Measurements from ENCODE around the gene PLXNA4. TPM values are rescaled to one million over a fixed set of nuclear protein-coding genes. Genes with fewer than 3 reads are reported as not detected.
A peak's percentile ranks its signal among the peaks of the same experiment; 100 is the strongest.

Gene PLXNA4, protein sequence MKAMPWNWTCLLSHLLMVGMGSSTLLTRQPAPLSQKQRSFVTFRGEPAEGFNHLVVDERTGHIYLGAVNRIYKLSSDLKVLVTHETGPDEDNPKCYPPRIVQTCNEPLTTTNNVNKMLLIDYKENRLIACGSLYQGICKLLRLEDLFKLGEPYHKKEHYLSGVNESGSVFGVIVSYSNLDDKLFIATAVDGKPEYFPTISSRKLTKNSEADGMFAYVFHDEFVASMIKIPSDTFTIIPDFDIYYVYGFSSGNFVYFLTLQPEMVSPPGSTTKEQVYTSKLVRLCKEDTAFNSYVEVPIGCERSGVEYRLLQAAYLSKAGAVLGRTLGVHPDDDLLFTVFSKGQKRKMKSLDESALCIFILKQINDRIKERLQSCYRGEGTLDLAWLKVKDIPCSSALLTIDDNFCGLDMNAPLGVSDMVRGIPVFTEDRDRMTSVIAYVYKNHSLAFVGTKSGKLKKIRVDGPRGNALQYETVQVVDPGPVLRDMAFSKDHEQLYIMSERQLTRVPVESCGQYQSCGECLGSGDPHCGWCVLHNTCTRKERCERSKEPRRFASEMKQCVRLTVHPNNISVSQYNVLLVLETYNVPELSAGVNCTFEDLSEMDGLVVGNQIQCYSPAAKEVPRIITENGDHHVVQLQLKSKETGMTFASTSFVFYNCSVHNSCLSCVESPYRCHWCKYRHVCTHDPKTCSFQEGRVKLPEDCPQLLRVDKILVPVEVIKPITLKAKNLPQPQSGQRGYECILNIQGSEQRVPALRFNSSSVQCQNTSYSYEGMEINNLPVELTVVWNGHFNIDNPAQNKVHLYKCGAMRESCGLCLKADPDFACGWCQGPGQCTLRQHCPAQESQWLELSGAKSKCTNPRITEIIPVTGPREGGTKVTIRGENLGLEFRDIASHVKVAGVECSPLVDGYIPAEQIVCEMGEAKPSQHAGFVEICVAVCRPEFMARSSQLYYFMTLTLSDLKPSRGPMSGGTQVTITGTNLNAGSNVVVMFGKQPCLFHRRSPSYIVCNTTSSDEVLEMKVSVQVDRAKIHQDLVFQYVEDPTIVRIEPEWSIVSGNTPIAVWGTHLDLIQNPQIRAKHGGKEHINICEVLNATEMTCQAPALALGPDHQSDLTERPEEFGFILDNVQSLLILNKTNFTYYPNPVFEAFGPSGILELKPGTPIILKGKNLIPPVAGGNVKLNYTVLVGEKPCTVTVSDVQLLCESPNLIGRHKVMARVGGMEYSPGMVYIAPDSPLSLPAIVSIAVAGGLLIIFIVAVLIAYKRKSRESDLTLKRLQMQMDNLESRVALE (N-terminal part only)
- under 1 TPM in 1 of 2 experiments, not detected in 1; 0.02 TPM for total RNA-seq
- 0.05 TPM for polyA plus RNA-seq

DNA sequence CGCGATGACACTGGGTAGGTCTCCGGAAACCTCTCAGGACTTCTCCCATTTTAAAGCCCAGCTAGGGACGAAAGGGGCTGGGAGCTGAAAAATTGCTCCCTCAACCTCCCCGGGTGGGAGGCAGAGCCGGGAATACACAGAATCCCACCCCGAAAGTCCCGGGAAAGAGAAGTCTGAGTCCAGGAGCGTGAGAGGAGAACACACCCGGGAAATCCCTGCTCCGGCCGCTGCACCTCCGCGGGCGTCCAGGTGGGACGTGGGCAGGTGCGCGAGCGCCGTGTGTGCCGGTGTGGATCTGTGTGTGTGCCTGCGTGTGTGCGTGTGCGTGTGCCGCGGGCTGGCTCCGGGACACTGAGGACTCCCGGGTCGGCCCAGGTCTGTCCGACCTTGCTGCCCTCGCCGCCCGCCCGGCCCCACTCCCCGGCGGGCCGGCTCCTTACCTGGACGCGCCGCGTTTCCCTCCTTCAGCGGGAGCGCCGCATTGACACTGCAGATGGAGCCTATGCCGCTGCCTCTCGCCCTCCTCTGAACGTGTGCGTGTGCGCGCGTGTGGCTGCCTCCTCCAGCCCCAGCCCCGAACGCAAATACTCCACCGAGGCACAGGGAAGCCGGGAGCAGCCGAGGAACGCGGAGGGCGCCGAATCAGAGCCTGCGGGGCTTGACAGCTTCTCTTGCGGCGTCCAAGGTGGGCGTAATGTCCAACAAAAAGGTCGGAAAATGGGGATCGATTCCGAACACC is at the start of gene PLXNA4:
Gene PLXNA4, minus strand, starts transcription at position 489 of the 739 bp plus-strand sequence. CDS start 67,777 bp downstream, outside the sequence.
- H3K4me3 Mint-ChIP-seq: peak within 1 kb of the TSS; percentile 37 to 72 (median 65)
- ChIA-PET POLR2A (no interaction called here), CTCF (interaction anchor here (2.0 kb wide), 1 partner anchor 182 kb away, joined by 9 read pairs; no protein-coding TSS in a partner anchor)
- peak within 1 kb of the TSS in 1 of 8 donors; percentile 76 for H3K27ac Mint-ChIP-seq
- no peak for DNase-seq
- H3K9me3 Mint-ChIP-seq: peaks cover 0 to 1% (median 0%) of the 10 kb centered on the region in 5 donors
- Histone ChIP-seq H3K4me1 (ENCODE audit: insufficient read depth, low read length) (peaks cover 10% of the 10 kb centered on the region), H3K36me3 (ENCODE audit: insufficient read depth, low read length) (no peaks in the 10 kb centered on the region), H3K9me3 (ENCODE audit: low read length) (no peaks in the 10 kb centered on the region), H3K27me3 (ENCODE audit: insufficient read depth, low read length, poor library complexity, severe bottlenecking) (peaks cover 39% of the 10 kb centered on the region), H3K27ac (ENCODE audit: low read depth, low read length) (no peak within 1 kb of the TSS), H3K4me3 (ENCODE audit: low read length) (no peak within 1 kb of the TSS)
- H3K27me3 Mint-ChIP-seq: peaks cover 47 to 72% of the 10 kb centered on the region in 2 donors
- H3K4me1 Mint-ChIP-seq: peaks cover 12 to 33% (median 19%) of the 10 kb centered on the region in 3 donors
- H3K36me3 Mint-ChIP-seq: no peaks in the 10 kb centered on the region

DNA sequence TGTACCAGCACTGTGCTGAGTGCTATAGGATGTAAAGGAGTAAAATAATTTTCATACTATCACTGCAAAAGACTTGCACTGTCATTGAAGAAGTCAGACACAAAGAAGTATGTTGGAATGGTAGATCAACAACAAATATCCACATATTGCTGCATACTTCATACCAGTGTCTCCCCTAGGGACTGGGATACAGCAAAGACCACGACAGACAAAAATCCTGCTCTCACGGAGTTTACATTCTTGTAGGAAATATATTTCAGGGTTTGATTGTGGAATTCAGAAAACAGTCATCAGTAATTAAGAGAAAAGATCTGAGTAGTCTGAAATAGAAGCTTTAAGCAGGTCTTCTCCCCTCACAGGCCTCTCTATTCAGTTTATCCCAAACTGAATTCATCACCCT is 49.4 kb upstream of the PLXNA4 start:
- no peaks in the 10 kb centered on the region for H3K36me3 Mint-ChIP-seq
- peaks cover 0 to 2% (median 0%) of the 10 kb centered on the region in 5 donors for H3K9me3 Mint-ChIP-seq
- H3K4me1 Mint-ChIP-seq: no peaks in the 10 kb centered on the region
- no peak overlapping the region for H3K4me3 ChIP-seq (ENCODE audit: low read length)
- H3K4me3 Mint-ChIP-seq: no peak overlapping the region
- ChIA-PET CTCF (no interaction called here), POLR2A (no interaction called here)
- no peaks in the 10 kb centered on the region for H3K4me1 ChIP-seq (ENCODE audit: insufficient read depth, low read length)
- H3K9me3 ChIP-seq (ENCODE audit: low read length): no peaks in the 10 kb centered on the region
- DNase-seq: no peak
- peaks cover 1 to 8% of the 10 kb centered on the region in 2 donors for H3K27me3 Mint-ChIP-seq
- no peak overlapping the region for H3K27ac Mint-ChIP-seq
- no peak overlapping the region for H3K27ac ChIP-seq (ENCODE audit: low read depth, low read length)
- H3K27me3 ChIP-seq (ENCODE audit: insufficient read depth, low read length, poor library complexity, severe bottlenecking): no peaks in the 10 kb centered on the region
- H3K36me3 ChIP-seq (ENCODE audit: insufficient read depth, low read length): no peaks in the 10 kb centered on the region

- no peak overlapping the region for H3K4me3 Mint-ChIP-seq
- Histone ChIP-seq H3K4me3 (ENCODE audit: low read length) (no peak overlapping the region), H3K9me3 (ENCODE audit: low read length) (no peaks in the 10 kb centered on the region), H3K27me3 (ENCODE audit: insufficient read depth, low read length, poor library complexity, severe bottlenecking) (no peaks in the 10 kb centered on the region), H3K27ac (ENCODE audit: low read depth, low read length) (no peak overlapping the region), H3K4me1 (ENCODE audit: insufficient read depth, low read length) (no peaks in the 10 kb centered on the region), H3K36me3 (ENCODE audit: insufficient read depth, low read length) (no peaks in the 10 kb centered on the region)
- ChIA-PET POLR2A (no interaction called here), CTCF (no interaction called here)
- no peak for DNase-seq
- H3K4me1 Mint-ChIP-seq: no peaks in the 10 kb centered on the region
- H3K36me3 Mint-ChIP-seq: no peaks in the 10 kb centered on the region
- no peak overlapping the region for H3K27ac Mint-ChIP-seq
- peaks cover 0 to 2% (median 0%) of the 10 kb centered on the region in 5 donors for H3K9me3 Mint-ChIP-seq
- H3K27me3 Mint-ChIP-seq: peaks cover 0 to 8% of the 10 kb centered on the region in 2 donors
Observed at GRCh38 chr7:132622081-132622480, 45.8 kb upstream of the PLXNA4 start.

GRCh38 chr7:132619967-132620366 is 43.7 kb upstream of the PLXNA4 start:
- Histone ChIP-seq H3K4me3 (ENCODE audit: low read length) (no peak overlapping the region), H3K36me3 (ENCODE audit: insufficient read depth, low read length) (no peaks in the 10 kb centered on the region), H3K4me1 (ENCODE audit: insufficient read depth, low read length) (no peaks in the 10 kb centered on the region), H3K27ac (ENCODE audit: low read depth, low read length) (no peak overlapping the region), H3K27me3 (ENCODE audit: insufficient read depth, low read length, poor library complexity, severe bottlenecking) (no peaks in the 10 kb centered on the region), H3K9me3 (ENCODE audit: low read length) (no peaks in the 10 kb centered on the region)
- DNase-seq: no peak
- CTCF ChIA-PET: no interaction called here
- POLR2A ChIA-PET: no interaction called here
- Mint-ChIP-seq H3K27ac (no peak overlapping the region), H3K4me3 (no peak overlapping the region), H3K4me1 (peaks cover 0 to under 1% (median 0%) of the 10 kb centered on the region in 3 donors), H3K9me3 (no peaks in the 10 kb centered on the region), H3K36me3 (no peaks in the 10 kb centered on the region), H3K27me3 (peaks cover 6 to 13% of the 10 kb centered on the region in 2 donors)

DNA sequence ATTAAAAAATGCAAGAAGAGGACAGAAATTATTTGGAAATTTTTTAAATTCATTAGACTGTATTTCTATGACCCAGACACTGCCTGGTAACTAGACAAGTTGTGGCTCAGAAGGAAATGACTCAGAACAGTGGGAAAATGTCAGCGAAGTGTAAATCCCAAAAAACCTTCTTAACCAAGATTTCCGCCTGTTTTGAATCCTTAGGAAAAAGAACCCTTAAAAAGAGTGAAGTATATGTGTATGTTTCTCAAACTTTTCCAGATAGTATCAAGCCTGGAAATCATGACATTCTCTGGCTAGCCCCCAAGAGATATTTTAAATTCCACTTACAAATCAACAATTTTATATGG is 42.7 kb upstream of the PLXNA4 start:
- Histone ChIP-seq H3K4me1 (ENCODE audit: insufficient read depth, low read length) (no peaks in the 10 kb centered on the region), H3K36me3 (ENCODE audit: insufficient read depth, low read length) (no peaks in the 10 kb centered on the region), H3K27ac (ENCODE audit: low read depth, low read length) (no peak overlapping the region), H3K27me3 (ENCODE audit: insufficient read depth, low read length, poor library complexity, severe bottlenecking) (no peaks in the 10 kb centered on the region), H3K9me3 (ENCODE audit: low read length) (no peaks in the 10 kb centered on the region), H3K4me3 (ENCODE audit: low read length) (no peak overlapping the region)
- no peak for DNase-seq
- ChIA-PET POLR2A (no interaction called here), CTCF (no interaction called here)
- Mint-ChIP-seq H3K27ac (no peak overlapping the region), H3K9me3 (no peaks in the 10 kb centered on the region), H3K27me3 (peaks cover 14 to 23% of the 10 kb centered on the region in 2 donors), H3K4me1 (peaks cover 4 to 9% (median 5%) of the 10 kb centered on the region in 3 donors), H3K36me3 (no peaks in the 10 kb centered on the region), H3K4me3 (no peak overlapping the region)

GRCh38 chr7:132618271-132618955 is 42.1 kb upstream of the PLXNA4 start:
- Mint-ChIP-seq H3K36me3 (no peaks in the 10 kb centered on the region), H3K4me3 (no peak overlapping the region), H3K27me3 (peaks cover 14 to 23% of the 10 kb centered on the region in 2 donors), H3K27ac (no peak overlapping the region), H3K9me3 (no peaks in the 10 kb centered on the region), H3K4me1 (peaks cover 4 to 9% (median 5%) of the 10 kb centered on the region in 3 donors)
- no peaks in the 10 kb centered on the region for H3K4me1 ChIP-seq (ENCODE audit: insufficient read depth, low read length)
- no peak overlapping the region for H3K27ac ChIP-seq (ENCODE audit: low read depth, low read length)
- no peaks in the 10 kb centered on the region for H3K27me3 ChIP-seq (ENCODE audit: insufficient read depth, low read length, poor library complexity, severe bottlenecking)
- no peak overlapping the region for H3K4me3 ChIP-seq (ENCODE audit: low read length)
- CTCF ChIA-PET: no interaction called here
- no peaks in the 10 kb centered on the region for H3K9me3 ChIP-seq (ENCODE audit: low read length)
- POLR2A ChIA-PET: no interaction called here
- DNase-seq: no peak
- H3K36me3 ChIP-seq (ENCODE audit: insufficient read depth, low read length): no peaks in the 10 kb centered on the region

Data from CD8-positive, alpha-beta memory T cell (primary cell).